Sigmoid colon (tissue), 4 donors: ENCODE measurements around the gene DDOST.

Experiments used
- CTCF ChIP-seq, 4 experiments: fragments of 450-650 bp in 3 of 4; fragments of 200-600 bp in 1 of 4; IDR thresholded peaks; one replicate each; pipeline ENCODE4 v1.5.1; 2016 to 2019; ENCODE audit warnings: antibody characterized with exemption in 4 of 4, mild to moderate bottlenecking in 3 of 4, moderate library complexity in 2 of 4
- POLR2AphosphoS5 ChIP-seq, 4 donors: sonication (generic); formaldehyde crosslinking; IDR thresholded peaks; one replicate each; pipeline ENCODE4 v1.6.1; 2017; ENCODE audit warnings: antibody characterized with exemption in 4 of 4

DNA sequence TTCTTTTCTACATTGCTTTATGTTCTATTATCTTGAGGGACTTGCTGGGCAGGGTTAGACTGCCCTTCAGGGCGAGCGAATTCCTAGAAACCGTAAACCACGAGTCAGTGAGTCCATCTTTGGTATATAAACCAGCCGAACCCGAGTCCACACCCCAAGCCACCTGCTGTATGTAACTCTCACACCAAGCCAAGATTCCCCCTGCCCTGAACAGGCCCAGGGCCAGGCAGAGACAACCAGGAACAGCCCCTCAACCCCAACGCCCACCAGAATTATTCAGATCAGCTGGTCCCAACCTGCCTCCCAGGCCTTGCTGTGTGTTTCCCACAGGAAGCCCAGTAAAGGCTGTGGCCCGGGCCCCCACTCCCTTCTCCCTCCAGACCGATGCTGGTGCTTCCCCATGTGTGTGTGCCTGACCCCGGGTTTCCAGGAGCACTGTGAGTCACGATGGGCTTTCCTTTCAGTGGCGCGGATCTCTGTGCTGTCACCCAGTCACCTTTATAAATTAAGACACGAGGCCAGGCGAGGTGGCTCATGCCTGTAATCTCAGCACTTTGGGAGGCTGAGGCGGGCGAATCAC lies 39.6 kb upstream of the DDOST start:
- no peak for TF ChIP-seq POLR2AphosphoS5 (IDR thresholded peaks at IDR 0.05)
- no peak for TF ChIP-seq CTCF (IDR thresholded peaks at IDR 0.05)
